Keratinocyte (primary cell): Measurements from ENCODE around the gene CENPF.

ENCODE experiments used
- EZH2 ChIP-seq: IDR thresholded peaks from one replicate; pipeline ENCODE4 v1.6.1; 2012; ENCODE audit warnings: inconsistent platforms, mild to moderate bottlenecking, low read length, moderate library complexity
- TF ChIP-seq, protein P1 (sequence below), 3 experiments: IDR thresholded peaks in 1 of 3; conservative IDR thresholded peaks in 1 of 3; optimal IDR thresholded peaks in 1 of 3; 2 replicates in 2 of 3; 3 replicates in 1 of 3; pipeline versions ENCODE3 to v1.5.1; 2011; ENCODE audit warnings: low read length in 3 of 3, mild to moderate bottlenecking in 3 of 3, moderate library complexity in 2 of 3, control low read depth in 1 of 3, inconsistent platforms in 1 of 3; ENCODE audit not compliant: insufficient read depth in 2 of 3; ENCODE audit errors: extremely low read depth in 1 of 3

DNA sequence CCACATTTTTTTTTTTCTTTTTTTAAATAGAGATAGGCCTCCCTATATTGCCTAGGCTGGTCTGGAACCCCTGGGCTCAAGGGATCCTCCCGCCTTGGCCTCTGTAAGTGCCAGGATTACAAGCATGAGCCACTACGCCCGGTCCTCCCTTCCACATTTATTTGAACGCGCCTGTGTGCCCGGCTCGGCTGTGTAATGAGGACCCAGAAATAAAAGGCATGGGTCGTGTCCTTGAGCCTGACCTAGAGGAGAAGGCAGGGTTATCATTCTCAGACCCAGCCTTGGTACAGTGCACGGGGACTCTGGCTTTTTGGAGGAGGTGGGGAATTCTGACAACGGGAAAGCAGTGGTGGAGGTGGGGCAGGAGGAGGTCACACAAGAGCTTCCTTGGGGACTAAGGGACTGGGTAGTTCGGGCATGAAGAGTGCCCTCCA is 841 bp downstream of the CENPF start:
- TF ChIP-seq, protein P1, sequence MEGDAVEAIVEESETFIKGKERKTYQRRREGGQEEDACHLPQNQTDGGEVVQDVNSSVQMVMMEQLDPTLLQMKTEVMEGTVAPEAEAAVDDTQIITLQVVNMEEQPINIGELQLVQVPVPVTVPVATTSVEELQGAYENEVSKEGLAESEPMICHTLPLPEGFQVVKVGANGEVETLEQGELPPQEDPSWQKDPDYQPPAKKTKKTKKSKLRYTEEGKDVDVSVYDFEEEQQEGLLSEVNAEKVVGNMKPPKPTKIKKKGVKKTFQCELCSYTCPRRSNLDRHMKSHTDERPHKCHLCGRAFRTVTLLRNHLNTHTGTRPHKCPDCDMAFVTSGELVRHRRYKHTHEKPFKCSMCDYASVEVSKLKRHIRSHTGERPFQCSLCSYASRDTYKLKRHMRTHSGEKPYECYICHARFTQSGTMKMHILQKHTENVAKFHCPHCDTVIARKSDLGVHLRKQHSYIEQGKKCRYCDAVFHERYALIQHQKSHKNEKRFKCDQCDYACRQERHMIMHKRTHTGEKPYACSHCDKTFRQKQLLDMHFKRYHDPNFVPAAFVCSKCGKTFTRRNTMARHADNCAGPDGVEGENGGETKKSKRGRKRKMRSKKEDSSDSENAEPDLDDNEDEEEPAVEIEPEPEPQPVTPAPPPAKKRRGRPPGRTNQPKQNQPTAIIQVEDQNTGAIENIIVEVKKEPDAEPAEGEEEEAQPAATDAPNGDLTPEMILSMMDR (optimal IDR thresholded peaks at IDR 0.05 in 1 of 3, IDR thresholded peaks at IDR 0.05 in 1 of 3, conservative IDR thresholded peaks at IDR 0.05 in 1 of 3; ENCODE audit: extremely low read depth in 1 of 3, insufficient read depth in 2 of 3, low read length in 3 of 3) = no peak
- TF ChIP-seq EZH2 = no peak
